ENCODE measurements around the gene RCOR1. TPM values are rescaled to one million over a fixed set of nuclear protein-coding genes. Genes with fewer than 3 reads are reported as not detected.
A peak's percentile ranks its signal among the peaks of the same experiment; 100 is the strongest.

RCOR1 gene
- polyA plus RNA-seq, 1 donor = 24.2 TPM

DNA sequence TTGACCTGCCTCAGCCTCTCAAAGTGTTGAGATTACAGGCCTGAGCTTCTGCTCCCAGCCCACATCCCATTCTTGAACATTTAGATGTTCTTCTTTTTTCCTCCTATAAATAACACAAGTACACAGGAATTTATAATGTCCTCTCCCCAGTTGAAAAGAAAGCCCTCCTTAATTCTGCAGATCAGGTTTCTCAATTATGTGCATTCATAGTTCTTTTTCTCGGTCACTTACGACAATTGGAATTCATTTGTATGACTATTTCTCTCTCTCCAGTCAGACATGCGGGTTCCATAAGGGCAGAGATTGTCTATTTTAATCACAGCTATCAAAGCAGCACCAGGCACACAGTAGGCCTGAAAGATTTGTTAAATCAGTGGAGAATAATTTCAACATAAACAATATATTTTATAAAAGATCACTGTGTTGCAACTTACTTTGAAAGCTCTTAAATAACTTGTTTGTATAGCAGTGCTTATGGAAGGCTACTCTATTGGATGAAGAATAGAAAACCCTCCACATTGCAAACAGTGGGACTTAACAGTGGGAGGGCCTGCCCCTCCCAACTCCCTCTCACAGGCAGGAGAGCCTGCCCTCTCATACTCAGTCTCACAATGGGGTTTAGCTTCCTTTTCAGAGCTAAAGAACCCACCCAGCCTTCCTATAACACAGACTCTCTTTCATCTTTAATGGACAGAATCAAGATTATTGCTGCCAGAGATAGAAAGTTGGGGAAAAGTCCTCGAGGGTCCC, 100.7 kb downstream of the RCOR1 start:
- no peaks in the 10 kb centered on the region for H3K9me3 ChIP-seq (ENCODE audit: control insufficient read depth, low read depth, low read length)
- no peak overlapping the region for H3K4me3 ChIP-seq (ENCODE audit: low read length)
- no peaks in the 10 kb centered on the region for H3K36me3 ChIP-seq (ENCODE audit: control insufficient read depth, insufficient read depth, low read length)
- H3K4me1 ChIP-seq (ENCODE audit: control insufficient read depth, insufficient read depth, low read length) = peaks cover 28% of the 10 kb centered on the region
- no peak overlapping the region for H3K27ac ChIP-seq (ENCODE audit: low read length)
- H3K27me3 ChIP-seq (ENCODE audit: control insufficient read depth, insufficient read depth, low read length) = no peaks in the 10 kb centered on the region
- WGBS (ENCODE audit: insufficient coverage, low lambda C conversion rate) = 56% methylated on average over 1 of the region's 4 CpGs
- DNase-seq = no peak

DNA sequence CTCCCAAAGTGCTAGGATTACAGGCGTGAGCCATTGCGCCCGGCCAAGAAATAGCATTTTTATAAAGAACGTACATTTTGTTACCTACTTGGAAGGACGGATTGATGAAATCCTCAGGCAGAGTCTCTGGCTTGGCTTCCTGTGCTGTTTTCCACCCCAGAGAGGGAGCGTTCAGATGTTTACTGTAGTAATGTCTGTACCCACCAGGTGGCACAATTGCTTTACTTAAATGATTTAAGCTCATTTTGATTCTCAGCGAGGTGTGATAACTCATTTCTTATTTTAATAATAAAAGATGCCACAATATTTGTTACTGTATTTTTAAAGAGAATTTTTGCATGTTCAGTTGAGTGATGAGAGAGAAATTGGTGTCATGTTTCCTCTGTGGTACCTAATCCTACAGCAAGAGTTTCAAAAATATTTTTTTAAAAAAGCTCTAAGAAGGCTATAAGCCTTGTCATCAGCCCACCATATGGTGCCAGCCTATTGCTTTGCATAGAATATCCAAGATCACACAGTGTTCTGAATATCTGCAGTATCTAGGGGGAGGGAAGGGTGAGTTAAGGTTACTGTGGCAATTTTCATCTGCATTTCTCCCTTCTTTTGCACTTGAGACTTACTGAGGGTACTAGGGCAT, 102.2 kb downstream of the RCOR1 start:
- Histone ChIP-seq H3K9me3 (ENCODE audit: control insufficient read depth, low read depth, low read length) (no peaks in the 10 kb centered on the region), H3K27ac (ENCODE audit: low read length) (no peak overlapping the region), H3K27me3 (ENCODE audit: control insufficient read depth, insufficient read depth, low read length) (no peaks in the 10 kb centered on the region), H3K36me3 (ENCODE audit: control insufficient read depth, insufficient read depth, low read length) (no peaks in the 10 kb centered on the region), H3K4me3 (ENCODE audit: low read length) (no peak overlapping the region), H3K4me1 (ENCODE audit: control insufficient read depth, insufficient read depth, low read length) (peaks cover 33% of the 10 kb centered on the region)
- no CpG with 5 or more reads among the region's 7 CpGs for WGBS (ENCODE audit: insufficient coverage, low lambda C conversion rate)
- DNase-seq = peak; percentile 40 to 60

DNA sequence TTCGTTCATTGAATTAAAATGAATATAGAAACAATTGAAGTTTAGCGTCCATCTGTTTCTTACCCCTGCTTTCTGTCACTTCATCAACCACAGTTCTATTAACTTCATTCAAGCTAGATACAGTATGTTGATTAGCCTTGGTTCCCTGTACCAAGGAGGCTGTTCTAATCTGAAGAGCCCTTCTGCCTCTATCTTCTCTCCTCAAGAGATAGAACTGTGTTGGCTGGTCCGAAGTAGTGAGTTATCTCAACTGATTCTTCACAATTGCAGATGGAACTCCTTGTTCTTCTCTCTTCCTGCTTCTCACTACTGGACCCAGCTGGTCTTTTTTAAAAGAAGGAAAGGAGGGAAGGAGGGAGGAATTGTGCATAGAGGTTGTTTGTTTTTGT, 102.7 kb downstream of the RCOR1 start:
- DNase-seq = no peak
- no peaks in the 10 kb centered on the region for H3K9me3 ChIP-seq (ENCODE audit: control insufficient read depth, low read depth, low read length)
- no CpG with 5 or more reads among the region's 3 CpGs for WGBS (ENCODE audit: insufficient coverage, low lambda C conversion rate)
- H3K27ac ChIP-seq (ENCODE audit: low read length) = no peak overlapping the region
- no peak overlapping the region for H3K4me3 ChIP-seq (ENCODE audit: low read length)
- H3K27me3 ChIP-seq (ENCODE audit: control insufficient read depth, insufficient read depth, low read length) = no peaks in the 10 kb centered on the region
- H3K36me3 ChIP-seq (ENCODE audit: control insufficient read depth, insufficient read depth, low read length) = no peaks in the 10 kb centered on the region
- H3K4me1 ChIP-seq (ENCODE audit: control insufficient read depth, insufficient read depth, low read length) = peaks cover 33% of the 10 kb centered on the region

DNA sequence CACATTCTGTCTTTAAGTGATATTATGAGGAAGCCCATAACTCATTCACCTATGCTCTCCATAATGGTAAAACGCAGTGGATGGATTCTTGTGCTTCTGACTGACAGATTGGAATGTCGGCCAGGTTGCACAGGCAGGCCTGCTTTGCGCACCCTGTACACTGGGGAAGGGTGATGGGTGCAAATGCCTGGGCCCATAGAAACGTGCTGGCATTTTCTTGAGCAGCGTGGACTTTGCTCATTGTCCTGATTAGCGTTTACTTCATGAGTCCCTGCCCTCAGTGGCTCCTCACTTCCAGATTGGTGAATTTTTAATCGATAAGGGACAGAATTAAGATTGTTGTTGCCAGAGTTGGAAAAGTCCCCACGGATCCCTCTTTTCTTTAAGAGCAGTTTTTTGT, 103.9 kb downstream of the RCOR1 start:
- Histone ChIP-seq H3K27ac (ENCODE audit: low read length) (peak overlapping the region; percentile 38), H3K4me1 (ENCODE audit: control insufficient read depth, insufficient read depth, low read length) (peaks cover 33% of the 10 kb centered on the region), H3K4me3 (ENCODE audit: low read length) (no peak overlapping the region), H3K36me3 (ENCODE audit: control insufficient read depth, insufficient read depth, low read length) (peaks cover under 1% of the 10 kb centered on the region), H3K27me3 (ENCODE audit: control insufficient read depth, insufficient read depth, low read length) (no peaks in the 10 kb centered on the region), H3K9me3 (ENCODE audit: control insufficient read depth, low read depth, low read length) (no peaks in the 10 kb centered on the region)
- DNase-seq = peak; percentile 68 to 83
- 20% methylated on average over 2 of the region's 8 CpGs for WGBS (ENCODE audit: insufficient coverage, low lambda C conversion rate)

DNA sequence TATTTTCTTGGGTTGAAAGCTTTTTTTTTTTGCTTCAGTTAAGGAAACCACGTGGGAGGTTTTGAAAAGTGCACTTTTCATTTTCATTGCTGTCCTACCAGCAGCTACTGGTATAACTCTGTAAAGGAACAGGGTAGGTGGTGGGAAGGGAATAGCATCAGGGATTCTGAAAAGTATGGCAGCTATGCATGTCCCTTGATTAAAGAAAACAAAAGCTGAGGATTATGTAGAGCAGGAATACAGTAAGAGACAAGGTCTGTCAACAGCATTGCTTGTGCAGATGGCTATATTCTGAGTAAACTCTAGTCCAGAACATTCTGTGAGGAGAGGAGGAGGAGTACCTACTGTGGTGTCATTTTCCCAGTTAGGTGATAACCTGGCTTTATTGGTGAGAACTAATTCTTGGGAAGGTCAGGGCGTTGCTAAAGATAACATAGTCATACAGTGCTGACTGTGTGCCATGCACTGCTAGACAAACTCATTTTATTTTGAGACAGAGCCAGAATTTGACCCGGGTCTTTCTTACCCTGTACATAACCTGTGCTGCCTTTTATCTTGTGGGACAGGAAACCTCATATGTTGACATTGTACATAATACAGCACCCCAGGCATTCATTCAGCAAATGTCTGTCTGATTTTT, 104.5 kb downstream of the RCOR1 start:
- H3K4me3 ChIP-seq (ENCODE audit: low read length) = no peak overlapping the region
- peak; percentile 22 to 62 for DNase-seq
- no peaks in the 10 kb centered on the region for H3K27me3 ChIP-seq (ENCODE audit: control insufficient read depth, insufficient read depth, low read length)
- peaks cover 33% of the 10 kb centered on the region for H3K4me1 ChIP-seq (ENCODE audit: control insufficient read depth, insufficient read depth, low read length)
- WGBS (ENCODE audit: insufficient coverage, low lambda C conversion rate) = no CpG with 5 or more reads among the region's 3 CpGs
- peaks cover 5% of the 10 kb centered on the region for H3K36me3 ChIP-seq (ENCODE audit: control insufficient read depth, insufficient read depth, low read length)
- peak overlapping the region; percentile 55 for H3K27ac ChIP-seq (ENCODE audit: low read length)
- H3K9me3 ChIP-seq (ENCODE audit: control insufficient read depth, low read depth, low read length) = no peaks in the 10 kb centered on the region

GRCh38 chr14:102697501-102697900, 105.1 kb downstream of the RCOR1 start:
- H3K9me3 ChIP-seq (ENCODE audit: control insufficient read depth, low read depth, low read length) = no peaks in the 10 kb centered on the region
- peaks cover 33% of the 10 kb centered on the region for H3K4me1 ChIP-seq (ENCODE audit: control insufficient read depth, insufficient read depth, low read length)
- no peak overlapping the region for H3K4me3 ChIP-seq (ENCODE audit: low read length)
- DNase-seq = no peak
- peak overlapping the region; percentile 55 for H3K27ac ChIP-seq (ENCODE audit: low read length)
- no peaks in the 10 kb centered on the region for H3K27me3 ChIP-seq (ENCODE audit: control insufficient read depth, insufficient read depth, low read length)
- WGBS (ENCODE audit: insufficient coverage, low lambda C conversion rate) = no CpG with 5 or more reads among the region's 6 CpGs
- H3K36me3 ChIP-seq (ENCODE audit: control insufficient read depth, insufficient read depth, low read length) = peaks cover 5% of the 10 kb centered on the region

- WGBS (ENCODE audit: insufficient coverage, low lambda C conversion rate) = no CpG with 5 or more reads among the region's 2 CpGs
Measured at GRCh38 chr14:102699416-102700110, 107.1 kb downstream of the RCOR1 start.

GRCh38 chr14:102708494-102708893, 116.0 kb downstream of the RCOR1 start:
- Histone ChIP-seq H3K27ac (ENCODE audit: low read length) (no peak overlapping the region), H3K36me3 (ENCODE audit: control insufficient read depth, insufficient read depth, low read length) (peaks cover 29% of the 10 kb centered on the region), H3K4me1 (ENCODE audit: control insufficient read depth, insufficient read depth, low read length) (no peaks in the 10 kb centered on the region), H3K4me3 (ENCODE audit: low read length) (no peak overlapping the region), H3K9me3 (ENCODE audit: control insufficient read depth, low read depth, low read length) (peaks cover 11% of the 10 kb centered on the region), H3K27me3 (ENCODE audit: control insufficient read depth, insufficient read depth, low read length) (no peaks in the 10 kb centered on the region)
- DNase-seq = no peak
- WGBS (ENCODE audit: insufficient coverage, low lambda C conversion rate) = 94% methylated on average over 4 of the region's 9 CpGs

More at GRCh38 chr14:102699416-102700110, 107.1 kb downstream of the RCOR1 start:
- no peak for DNase-seq
- no peaks in the 10 kb centered on the region for H3K27me3 ChIP-seq (ENCODE audit: control insufficient read depth, insufficient read depth, low read length)
- peaks cover 33% of the 10 kb centered on the region for H3K4me1 ChIP-seq (ENCODE audit: control insufficient read depth, insufficient read depth, low read length)
- H3K27ac ChIP-seq (ENCODE audit: low read length) = no peak overlapping the region
- H3K4me3 ChIP-seq (ENCODE audit: low read length) = no peak overlapping the region
- peaks cover 3% of the 10 kb centered on the region for H3K9me3 ChIP-seq (ENCODE audit: control insufficient read depth, low read depth, low read length)
- H3K36me3 ChIP-seq (ENCODE audit: control insufficient read depth, insufficient read depth, low read length) = peaks cover 18% of the 10 kb centered on the region

GRCh38 chr14:102711207-102711606, 118.8 kb downstream of the RCOR1 start:
- no peak overlapping the region for H3K27ac ChIP-seq (ENCODE audit: low read length)
- peaks cover 21% of the 10 kb centered on the region for H3K36me3 ChIP-seq (ENCODE audit: control insufficient read depth, insufficient read depth, low read length)
- no peaks in the 10 kb centered on the region for H3K27me3 ChIP-seq (ENCODE audit: control insufficient read depth, insufficient read depth, low read length)
- H3K4me3 ChIP-seq (ENCODE audit: low read length) = no peak overlapping the region
- DNase-seq = no peak
- H3K9me3 ChIP-seq (ENCODE audit: control insufficient read depth, low read depth, low read length) = no peaks in the 10 kb centered on the region
- no peaks in the 10 kb centered on the region for H3K4me1 ChIP-seq (ENCODE audit: control insufficient read depth, insufficient read depth, low read length)
- 33% methylated on average over 1 of the region's 6 CpGs for WGBS (ENCODE audit: insufficient coverage, low lambda C conversion rate)

DNA sequence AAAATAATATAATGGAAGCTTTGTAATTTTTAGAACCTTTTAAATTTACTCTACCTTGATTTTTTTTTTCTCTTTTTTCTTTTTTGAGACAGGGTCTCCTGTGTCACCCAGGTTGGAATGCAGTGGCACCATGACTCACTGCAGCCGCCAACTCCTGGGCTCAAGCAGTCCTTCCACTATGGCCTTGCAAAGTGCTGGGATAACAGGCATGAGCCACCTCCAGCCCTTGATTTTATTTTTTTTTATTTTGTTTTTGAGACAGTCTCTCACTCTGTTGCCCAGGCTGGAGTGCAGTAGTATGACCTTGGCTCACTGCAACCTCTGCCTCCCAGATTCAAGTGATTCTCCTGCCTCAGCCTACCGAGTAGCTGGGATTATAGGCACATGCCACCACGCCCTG, 119.5 kb downstream of the RCOR1 start:
- no CpG with 5 or more reads among the region's 3 CpGs for WGBS (ENCODE audit: insufficient coverage, low lambda C conversion rate)
- Histone ChIP-seq H3K36me3 (ENCODE audit: control insufficient read depth, insufficient read depth, low read length) (peaks cover 21% of the 10 kb centered on the region), H3K9me3 (ENCODE audit: control insufficient read depth, low read depth, low read length) (no peaks in the 10 kb centered on the region), H3K4me3 (ENCODE audit: low read length) (no peak overlapping the region), H3K27ac (ENCODE audit: low read length) (no peak overlapping the region), H3K4me1 (ENCODE audit: control insufficient read depth, insufficient read depth, low read length) (no peaks in the 10 kb centered on the region), H3K27me3 (ENCODE audit: control insufficient read depth, insufficient read depth, low read length) (no peaks in the 10 kb centered on the region)
- no peak for DNase-seq

All from large intestine (tissue), 3 donors.